GM19099 (cell line): ENCODE data around the gene TIMM13.

ENCODE experiments used
- POLR2A ChIP-seq: IDR thresholded peaks from 3 replicates; pipeline ENCODE4 v1.6.1; 2011; ENCODE audit warnings: low read depth; ENCODE audit not compliant: insufficient read length; ENCODE audit errors: extremely low read depth

Gene TIMM13

GRCh38 chr19:2412449-2412848 lies 14.9 kb downstream of the TIMM13 start:
- TF ChIP-seq POLR2A: no peak

DNA sequence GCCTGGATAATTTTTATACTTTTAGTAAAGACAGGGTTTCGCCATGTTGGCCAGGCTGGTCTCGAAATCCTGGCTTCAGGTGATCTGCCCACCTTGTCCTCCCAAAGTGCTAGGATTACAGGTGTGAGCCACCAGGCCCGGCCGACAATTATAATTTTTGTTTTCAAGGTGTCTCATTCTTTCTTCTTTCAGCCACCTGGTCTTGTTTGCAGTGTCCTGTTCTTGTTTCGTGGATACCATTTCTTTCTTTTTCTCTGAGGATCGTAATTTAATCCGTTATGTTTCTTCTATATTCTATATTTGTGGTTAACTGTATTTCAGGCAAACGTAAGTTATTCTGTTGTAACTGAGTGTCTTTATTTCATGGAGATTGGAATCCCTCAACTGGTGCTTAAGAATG lies 15.7 kb downstream of the TIMM13 start:
- no peak for TF ChIP-seq POLR2A

DNA sequence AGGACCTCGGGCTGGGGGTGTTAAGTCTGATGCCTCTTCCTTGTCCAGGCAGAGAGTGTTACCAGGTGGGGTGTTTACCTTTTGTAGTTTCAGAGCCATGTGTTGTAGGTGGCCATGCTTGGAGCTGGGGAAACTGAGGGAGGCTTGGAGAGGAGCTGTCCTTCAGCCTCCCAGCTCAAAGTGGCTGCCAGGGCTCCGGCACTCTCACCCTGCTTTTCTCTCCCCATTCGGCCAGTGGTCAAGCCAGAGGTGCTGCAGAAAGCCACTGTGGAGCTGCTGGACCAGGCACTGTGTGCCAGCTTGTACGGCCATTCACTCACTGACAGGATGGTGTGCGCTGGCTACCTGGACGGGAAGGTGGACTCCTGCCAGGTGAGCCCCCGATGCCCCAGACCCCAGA lies 17.4 kb downstream of the TIMM13 start:
- TF ChIP-seq POLR2A: no peak

DNA sequence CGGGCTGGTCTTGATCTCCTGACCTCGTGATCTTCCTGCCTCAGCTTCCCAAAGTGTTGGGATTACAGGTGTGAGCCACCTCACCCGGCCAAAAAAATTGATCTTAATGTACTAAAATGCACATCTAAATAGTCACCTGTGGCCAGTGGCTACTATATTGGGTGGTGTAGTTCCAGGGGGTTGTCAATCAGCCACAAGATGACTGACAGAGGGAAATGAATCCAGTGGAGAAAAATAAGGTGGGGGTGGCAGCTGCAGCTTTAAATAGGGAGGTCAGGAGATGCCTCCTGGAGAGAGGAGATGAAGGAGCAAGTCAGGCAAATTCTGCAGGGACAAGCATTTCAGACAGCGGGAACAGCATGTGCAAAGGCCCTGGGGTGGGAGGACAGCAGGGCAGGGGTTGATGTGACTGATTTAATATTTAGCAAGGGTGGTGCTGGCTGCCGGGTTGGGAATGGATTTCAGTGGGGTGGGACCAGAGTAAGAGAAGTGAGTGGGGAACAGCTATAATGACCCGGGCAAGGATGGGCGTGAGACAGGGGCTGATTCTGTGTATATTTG lies 18.0 kb downstream of the TIMM13 start:
- TF ChIP-seq POLR2A: no peak

DNA sequence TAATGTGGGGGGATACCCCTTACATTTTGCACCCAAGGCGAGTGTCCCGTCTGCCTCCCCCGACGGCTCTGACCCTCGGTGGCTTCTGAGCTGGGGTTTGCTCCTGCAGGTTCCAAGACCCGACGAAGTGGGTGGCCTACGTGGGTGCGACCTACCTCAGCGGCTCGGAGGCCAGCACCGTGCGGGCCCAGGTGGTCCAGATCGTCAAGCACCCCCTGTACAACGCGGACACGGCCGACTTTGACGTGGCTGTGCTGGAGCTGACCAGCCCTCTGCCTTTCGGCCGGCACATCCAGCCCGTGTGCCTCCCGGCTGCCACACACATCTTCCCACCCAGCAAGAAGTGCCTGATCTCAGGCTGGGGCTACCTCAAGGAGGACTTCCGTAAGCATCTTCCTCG lies 19.1 kb downstream of the TIMM13 start:
- TF ChIP-seq POLR2A: no peak

GRCh38 chr19:2399582-2399981 lies 27.8 kb downstream of the TIMM13 start:
- no peak for TF ChIP-seq POLR2A

DNA sequence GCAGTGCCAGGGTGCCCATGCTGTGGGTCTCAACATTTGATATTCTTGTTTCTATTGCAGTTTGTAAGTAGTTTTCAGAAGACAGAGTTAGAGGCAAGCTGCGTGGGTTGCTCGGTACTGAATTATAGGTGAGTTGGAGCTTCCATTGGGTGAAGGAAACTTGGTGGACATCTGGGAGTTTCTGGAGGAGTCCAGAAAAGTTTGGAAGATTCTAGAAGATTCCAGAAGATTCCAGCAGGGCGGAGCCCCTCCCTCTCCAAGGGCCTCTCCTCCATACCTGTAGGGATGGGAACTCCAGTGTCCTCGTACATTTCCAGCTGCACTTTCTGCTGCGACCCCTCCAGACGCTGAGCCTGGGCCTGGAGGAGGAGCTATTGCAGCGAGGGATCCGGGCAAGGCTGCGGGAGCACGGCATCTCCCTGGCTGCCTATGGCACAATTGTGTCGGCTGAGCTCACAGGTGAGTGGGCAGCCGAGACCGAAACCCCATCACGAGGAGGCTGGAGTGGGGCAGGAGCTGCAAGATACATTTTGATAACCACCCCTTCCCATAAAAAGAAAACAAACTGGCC lies 28.6 kb downstream of the TIMM13 start:
- TF ChIP-seq POLR2A: no peak

GRCh38 chr19:2394442-2395292 lies 32.7 kb downstream of the TIMM13 start:
- TF ChIP-seq POLR2A: no peak

DNA sequence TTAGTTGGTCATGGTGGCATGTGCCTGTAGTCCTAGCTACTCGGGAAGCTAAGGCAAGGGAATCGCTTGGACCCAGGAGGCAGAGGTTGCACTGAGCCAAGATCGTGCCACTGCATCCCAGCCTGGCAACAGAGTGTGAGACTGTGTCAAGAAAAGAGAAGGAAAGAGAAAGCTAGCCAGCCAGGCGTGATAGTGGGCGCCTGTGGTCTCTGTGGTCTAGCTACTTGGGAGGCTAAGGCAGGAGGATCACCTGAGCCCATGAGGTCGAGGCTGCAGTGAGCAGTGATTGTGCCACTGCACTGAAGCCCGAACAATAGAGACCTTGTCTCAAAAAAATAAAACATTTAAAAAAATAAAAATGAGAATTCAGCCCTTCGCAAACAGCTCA lies 33.3 kb downstream of the TIMM13 start:
- TF ChIP-seq POLR2A: no peak

DNA sequence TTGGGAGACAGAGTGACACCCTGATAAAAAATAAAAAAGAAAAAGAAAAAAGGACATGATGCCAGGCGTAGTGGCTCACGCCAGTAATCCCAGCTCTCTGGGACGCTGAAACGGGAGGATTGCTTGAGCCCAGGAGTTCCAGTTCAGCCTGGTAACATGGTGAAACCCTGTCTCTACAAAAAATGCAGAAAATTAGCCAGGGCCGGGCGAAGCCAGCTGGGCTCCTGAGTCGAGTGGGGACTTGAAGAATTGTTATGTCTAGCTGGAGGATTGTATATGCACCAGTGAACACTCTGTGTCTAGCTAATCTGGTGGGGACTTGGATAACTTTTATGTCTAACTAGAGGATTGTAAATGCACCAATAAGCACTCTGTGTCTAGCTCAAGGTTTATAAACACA lies 35.0 kb downstream of the TIMM13 start:
- no peak for TF ChIP-seq POLR2A

- no peak for TF ChIP-seq POLR2A
Measured at GRCh38 chr19:2391118-2391725, 36.2 kb downstream of the TIMM13 start.

GRCh38 chr19:2389594-2389993 lies 37.8 kb downstream of the TIMM13 start:
- TF ChIP-seq POLR2A: no peak

DNA sequence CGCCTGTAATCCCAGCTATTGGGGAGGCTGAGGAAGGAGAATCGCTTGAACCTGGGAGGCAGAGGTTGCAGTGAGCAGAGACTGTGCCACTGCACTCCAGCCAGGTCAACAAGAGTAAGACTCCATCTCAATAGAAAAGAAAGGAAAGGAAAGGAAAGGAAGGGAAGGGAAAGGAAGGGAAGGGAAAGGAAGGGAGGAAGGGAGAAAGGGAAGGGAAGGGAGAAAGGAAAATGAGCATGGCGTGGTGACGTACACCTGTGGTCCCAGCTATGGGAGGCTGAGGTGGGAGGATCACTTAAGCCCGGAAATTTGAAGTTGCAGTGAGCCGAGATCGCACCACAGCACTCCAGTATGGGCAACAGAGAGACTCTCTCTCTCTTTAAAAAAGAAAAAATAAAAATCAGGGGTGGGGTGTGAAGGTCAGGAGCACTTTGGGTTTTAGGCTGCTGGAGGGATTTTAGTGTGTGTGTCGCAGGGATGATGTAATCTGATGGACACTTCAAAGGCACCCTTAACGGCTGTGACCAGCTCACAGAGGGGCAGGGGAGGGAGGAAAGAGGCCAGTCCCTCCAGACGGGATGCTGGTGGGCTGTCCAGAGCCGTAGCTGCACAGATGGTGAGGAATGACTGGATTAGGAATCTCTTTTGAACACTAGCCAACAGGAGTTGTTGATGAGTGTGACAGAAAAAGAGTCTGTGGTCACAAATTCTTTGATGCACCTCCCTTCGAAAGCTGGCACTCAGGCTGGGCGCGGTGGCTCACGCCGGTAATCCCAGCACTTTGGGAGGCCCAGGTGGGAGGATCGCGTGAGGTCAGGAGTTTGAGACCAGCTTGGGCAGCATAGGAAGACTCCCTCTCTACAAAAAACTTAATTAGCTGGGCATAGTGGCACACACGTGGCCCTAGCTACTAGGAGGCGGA lies 39.8 kb downstream of the TIMM13 start:
- no peak for TF ChIP-seq POLR2A

GRCh38 chr19:2385053-2385721 lies 42.2 kb downstream of the TIMM13 start:
- no peak for TF ChIP-seq POLR2A

DNA sequence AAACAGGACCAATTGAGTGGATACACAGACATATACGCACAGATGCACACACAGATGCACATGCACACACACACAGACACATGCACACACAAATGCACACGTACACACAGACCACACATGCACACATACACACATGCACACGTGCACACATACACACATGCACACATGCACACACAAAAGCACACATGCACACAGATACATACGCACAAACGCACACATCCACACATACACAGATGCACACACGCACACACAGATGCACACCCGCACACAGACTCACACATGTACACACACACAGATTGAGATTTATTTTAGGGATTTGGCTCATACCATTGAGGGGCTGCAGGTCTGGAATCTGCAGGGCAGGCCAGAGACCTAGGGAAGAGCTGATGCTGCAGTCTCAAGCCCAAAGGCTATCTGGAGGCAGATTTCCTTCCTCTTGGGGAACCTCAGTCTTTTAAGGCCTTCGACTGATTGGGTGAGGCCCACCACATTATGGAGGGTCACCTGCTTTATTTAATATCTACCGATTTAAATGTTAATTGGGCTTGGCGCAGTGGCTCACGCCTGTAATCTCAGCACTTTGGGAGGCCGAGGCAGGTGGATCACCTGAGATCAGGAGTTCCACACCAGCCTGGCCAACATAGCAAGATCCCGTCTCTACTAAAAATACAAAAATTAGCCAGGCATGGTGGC lies 44.7 kb downstream of the TIMM13 start:
- TF ChIP-seq POLR2A: no peak
